ENCODE data around the gene EMC7. TPM values are rescaled to one million over a fixed set of nuclear protein-coding genes. Genes with fewer than 3 reads are reported as not detected.

The EMC7 gene
- total RNA-seq, 2 donors from 2014 or later: 36.7 to 44.5 TPM

GRCh38 chr15:34065941-34066340 lies 35.7 kb downstream of the EMC7 start:
- Mint-ChIP-seq H3K27ac (no peak overlapping the region), H3K36me3 (ENCODE audit: low read depth) (no peaks in the 10 kb centered on the region), H3K4me1 (no peaks in the 10 kb centered on the region), H3K4me3 (no peak overlapping the region), H3K9me3 (no peaks in the 10 kb centered on the region), H3K27me3 (ENCODE audit: insufficient read depth) (peaks cover 3% of the 10 kb centered on the region)
- Histone ChIP-seq H3K27ac (ENCODE audit: low read depth, low read length) (no peak overlapping the region), H3K36me3 (ENCODE audit: control insufficient read depth, insufficient read depth, low read length) (no peaks in the 10 kb centered on the region), H3K4me3 (ENCODE audit: low read length) (no peak overlapping the region), H3K9ac (ENCODE audit: extremely low read depth, low read length, poor library complexity, severe bottlenecking) (no peak overlapping the region), H3K9me3 (ENCODE audit: control insufficient read depth, low read length) (no peaks in the 10 kb centered on the region), H3K27me3 (ENCODE audit: control insufficient read depth, insufficient read depth, low read length, poor library complexity, severe bottlenecking) (no peaks in the 10 kb centered on the region), H3K4me1 (ENCODE audit: control insufficient read depth, insufficient read depth, low read length) (no peaks in the 10 kb centered on the region)
- no peak for DNase-seq
- 88 to 93% methylated on average over 8 of the region's 8 CpGs for WGBS, 2 experiments (ENCODE audit: insufficient coverage in 1 of 2, insufficient read length in 1 of 2)
- no peak for TF ChIP-seq CTCF (conservative IDR thresholded peaks at IDR 0.05)

GRCh38 chr15:34065261-34065660 lies 36.4 kb downstream of the EMC7 start:
- Histone ChIP-seq H3K9me3 (ENCODE audit: control insufficient read depth, low read length) (no peaks in the 10 kb centered on the region), H3K27ac (ENCODE audit: low read depth, low read length) (no peak overlapping the region), H3K27me3 (ENCODE audit: control insufficient read depth, insufficient read depth, low read length, poor library complexity, severe bottlenecking) (no peaks in the 10 kb centered on the region), H3K36me3 (ENCODE audit: control insufficient read depth, insufficient read depth, low read length) (no peaks in the 10 kb centered on the region), H3K4me1 (ENCODE audit: control insufficient read depth, insufficient read depth, low read length) (no peaks in the 10 kb centered on the region), H3K4me3 (ENCODE audit: low read length) (no peak overlapping the region), H3K9ac (ENCODE audit: extremely low read depth, low read length, poor library complexity, severe bottlenecking) (no peak overlapping the region)
- no peak overlapping the region for H3K4me3 Mint-ChIP-seq
- no peak for TF ChIP-seq CTCF (conservative IDR thresholded peaks at IDR 0.05)
- no peaks in the 10 kb centered on the region for H3K36me3 Mint-ChIP-seq (ENCODE audit: low read depth)
- no peak overlapping the region for H3K27ac Mint-ChIP-seq
- 75 to 100% methylated on average over 2 to 3 of the region's 3 CpGs for WGBS, 2 experiments (ENCODE audit: insufficient coverage in 1 of 2, insufficient read length in 1 of 2)
- no peaks in the 10 kb centered on the region for H3K4me1 Mint-ChIP-seq
- no peak for DNase-seq
- no peaks in the 10 kb centered on the region for H3K9me3 Mint-ChIP-seq
- no peaks in the 10 kb centered on the region for H3K27me3 Mint-ChIP-seq (ENCODE audit: insufficient read depth)

- Mint-ChIP-seq H3K36me3 (ENCODE audit: low read depth) (no peaks in the 10 kb centered on the region), H3K27me3 (ENCODE audit: insufficient read depth) (no peaks in the 10 kb centered on the region), H3K4me3 (no peak overlapping the region), H3K27ac (no peak overlapping the region), H3K9me3 (no peaks in the 10 kb centered on the region), H3K4me1 (no peaks in the 10 kb centered on the region)
- H3K27me3 ChIP-seq (ENCODE audit: control insufficient read depth, insufficient read depth, low read length, poor library complexity, severe bottlenecking): no peaks in the 10 kb centered on the region
- DNase-seq: no peak
- H3K9me3 ChIP-seq (ENCODE audit: control insufficient read depth, low read length): no peaks in the 10 kb centered on the region
- H3K27ac ChIP-seq (ENCODE audit: low read depth, low read length): no peak overlapping the region
- no peak overlapping the region for H3K9ac ChIP-seq (ENCODE audit: extremely low read depth, low read length, poor library complexity, severe bottlenecking)
- H3K4me3 ChIP-seq (ENCODE audit: low read length): no peak overlapping the region
- H3K4me1 ChIP-seq (ENCODE audit: control insufficient read depth, insufficient read depth, low read length): no peaks in the 10 kb centered on the region
- no peak for TF ChIP-seq CTCF (conservative IDR thresholded peaks at IDR 0.05)
- 0% methylated on average over 1 of the region's 1 CpG; no CpG with 5 or more reads in 1 of the 2 experiments for WGBS, 2 experiments (ENCODE audit: insufficient coverage in 1 of 2, insufficient read length in 1 of 2)
- H3K36me3 ChIP-seq (ENCODE audit: control insufficient read depth, insufficient read depth, low read length): no peaks in the 10 kb centered on the region
Observed at GRCh38 chr15:34064438-34064837, 37.2 kb downstream of the EMC7 start.

Data from endodermal cell (in vitro differentiated cells).